HepG2 (cell line): ENCODE data around the gene WEE1. TPM values are rescaled to one million over a fixed set of nuclear protein-coding genes. Genes with fewer than 3 reads are reported as not detected.

ENCODE experiments used
- CCAR2 ChIP-seq: fragments of 200-400 bp; formaldehyde crosslinking; optimal IDR thresholded peaks from 2 replicates; pipeline ENCODE3; 2018; ENCODE audit warnings: low read depth, mild to moderate bottlenecking, low read length, moderate library complexity
- ELF3 ChIP-seq: IDR thresholded peaks from 2 replicates; pipeline ENCODE4 v1.6.1; 2016; ENCODE audit warnings: missing genetic modification reagents, missing compliant biosample characterization
- EP300 ChIP-seq, 3 experiments: sonication (generic) in 1 of 3; formaldehyde crosslinking in 1 of 3; IDR thresholded peaks; 2 replicates each; pipeline versions ENCODE4 v1.5.1 to v1.6.1; 2011 to 2020; ENCODE audit warnings: low read depth in 2 of 3, low read length in 2 of 3, borderline replicate concordance in 1 of 3, improper control_type of control experiment in 1 of 3, mild to moderate bottlenecking in 1 of 3, missing genetic modification reagents in 1 of 3, moderate library complexity in 1 of 3
- HMGXB4 ChIP-seq, 2 experiments: sonication (generic) in 1 of 2; formaldehyde crosslinking in 1 of 2; IDR thresholded peaks; 2 replicates each; pipeline versions ENCODE4 v1.4.0 to v1.6.1; 2018 to 2020; ENCODE audit warnings: missing genetic modification reagents in 2 of 2, borderline replicate concordance in 1 of 2, low read depth in 1 of 2, mild to moderate bottlenecking in 1 of 2, missing biosample characterization in 1 of 2
- MTF1 ChIP-seq: sonication (generic); formaldehyde crosslinking; IDR thresholded peaks from 2 replicates; pipeline ENCODE4 v1.5.0; 2020; ENCODE audit warnings: missing genetic modification reagents
- TCF12 ChIP-seq, 2 experiments: fragments of 450-650 bp in 1 of 2; sonication (generic) in 1 of 2; formaldehyde crosslinking in 1 of 2; IDR thresholded peaks; 2 replicates each; pipeline versions ENCODE4 v1.6.1 to v1.8.0; 2017 to 2022; ENCODE audit warnings: antibody characterized with exemption in 1 of 2, mild to moderate bottlenecking in 1 of 2, missing genetic modification reagents in 1 of 2, moderate library complexity in 1 of 2
- TRIM24 ChIP-seq: sonication (generic); formaldehyde crosslinking; IDR thresholded peaks from 2 replicates; pipeline ENCODE4 v1.8.0; 2022; ENCODE audit warnings: mild to moderate bottlenecking, missing genetic modification reagents
- TSC22D2 ChIP-seq: sonication (generic); formaldehyde crosslinking; IDR thresholded peaks from 2 replicates; pipeline ENCODE4 v1.5.1; 2020; ENCODE audit warnings: missing genetic modification reagents, mild to moderate bottlenecking, borderline replicate concordance
- YEATS2 ChIP-seq: sonication (generic); formaldehyde crosslinking; IDR thresholded peaks from 2 replicates; pipeline ENCODE4 v1.4.0; 2020; ENCODE audit warnings: missing genetic modification reagents, borderline replicate concordance
- ZBTB46 ChIP-seq: sonication (generic); formaldehyde crosslinking; IDR thresholded peaks from 2 replicates; pipeline ENCODE4 v1.4.0; 2020; ENCODE audit warnings: mild to moderate bottlenecking, missing genetic modification reagents, borderline replicate concordance
- ZNF225 ChIP-seq: sonication (generic); formaldehyde crosslinking; IDR thresholded peaks from 2 replicates; pipeline ENCODE4 v1.4.0; 2020; ENCODE audit warnings: mild to moderate bottlenecking, missing genetic modification reagents
- ZNF75D ChIP-seq: sonication (generic); formaldehyde crosslinking; IDR thresholded peaks from 2 replicates; pipeline ENCODE4 v1.8.1; 2023; ENCODE audit warnings: missing genetic modification reagents, mild to moderate bottlenecking, borderline replicate concordance
- polyA plus RNA-seq, 8 experiments: library from polyadenylated mRNA; depleted of rRNA in 3 of 8; stranded (reverse) in 7 of 8; unstranded in 1 of 8; fragments of >200 nt; fragmentation: Illumina TruSeq in 4 of 8; extraction: Trizol in 4 of 8; gene quantifications; 2 replicates each; pipeline versions ENCODE4 v1.2.1 to v1.2.3, GENCODE V29; 2011 to 2016; ENCODE audit warnings: low read depth in 4 of 8, missing spikeins in 1 of 8, mixed read lengths in 1 of 8; ENCODE audit not compliant: insufficient read depth in 1 of 8
- total RNA-seq, 5 experiments: library from RNA; depleted of rRNA; stranded (reverse); fragments of >200 nt; fragmentation: Illumina TruSeq; extraction: Trizol; gene quantifications; 2 replicates each; pipeline ENCODE4 v1.2.3, GENCODE V29; 2016; ENCODE audit warnings: low read depth in 1 of 5
- TF ChIP-seq, protein P1 (sequence below): sonication (generic); formaldehyde crosslinking; IDR thresholded peaks from 2 replicates; pipeline ENCODE4 v1.4.0; 2020; ENCODE audit warnings: missing genetic modification reagents
- TF ChIP-seq, protein P2 (sequence below): sonication (generic); formaldehyde crosslinking; IDR thresholded peaks from 2 replicates; pipeline ENCODE4 v1.4.0; 2020; ENCODE audit warnings: missing genetic modification reagents, borderline replicate concordance

The WEE1 gene
- total and polyA plus RNA-seq, 2 of the 13 experiments (the other 11 are each of a cell fraction or from before 2014, with no cell fraction given): 31.4 to 63.7 TPM

DNA sequence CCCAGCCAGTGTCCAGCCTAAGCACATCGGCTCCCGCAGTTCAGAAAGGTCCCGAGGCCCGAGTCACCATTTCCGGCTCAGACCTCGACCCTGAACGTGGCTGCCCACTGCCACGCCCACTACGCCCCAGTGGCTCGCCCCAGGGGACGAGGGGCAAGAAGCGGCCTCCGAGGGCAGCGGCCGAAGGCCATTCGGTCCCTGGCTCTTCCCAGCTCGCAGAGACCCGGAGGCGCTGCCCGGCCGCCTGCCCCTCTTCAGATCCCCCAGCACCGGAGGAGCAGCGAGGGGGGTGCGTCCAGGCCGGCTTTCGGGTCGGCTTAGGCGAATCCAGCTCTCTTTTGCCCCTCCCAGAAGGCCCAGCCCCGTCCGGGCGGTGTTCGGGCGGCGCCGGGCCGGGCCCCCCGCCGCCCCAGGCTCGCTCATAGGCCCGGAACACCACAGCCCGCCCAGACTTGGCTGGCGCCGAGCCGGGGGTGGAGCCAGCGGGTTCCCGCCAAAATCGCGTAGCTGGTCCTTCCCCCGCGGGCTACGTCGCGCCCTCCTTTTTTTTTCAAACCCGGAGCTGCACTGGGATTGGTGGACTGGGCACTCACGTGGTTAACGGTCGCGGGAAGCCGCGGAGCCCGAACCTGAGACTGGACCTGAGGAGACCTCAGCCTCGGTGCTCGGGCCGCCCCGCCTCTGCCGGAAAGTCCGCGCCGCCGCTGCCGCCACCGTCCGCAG is at the start of gene WEE1 (continued):
- TF ChIP-seq ZBTB46: 0 out of 2 replicates have a peak, but pooled peaks have one; percentile 46
- peak; percentile 78; the same call in 1 of the 2 replicates for TF ChIP-seq YEATS2 (CRISPR knock-in tag)
- TF ChIP-seq ZNF225 (CRISPR knock-in tag): no peak
- TF ChIP-seq, protein P1, sequence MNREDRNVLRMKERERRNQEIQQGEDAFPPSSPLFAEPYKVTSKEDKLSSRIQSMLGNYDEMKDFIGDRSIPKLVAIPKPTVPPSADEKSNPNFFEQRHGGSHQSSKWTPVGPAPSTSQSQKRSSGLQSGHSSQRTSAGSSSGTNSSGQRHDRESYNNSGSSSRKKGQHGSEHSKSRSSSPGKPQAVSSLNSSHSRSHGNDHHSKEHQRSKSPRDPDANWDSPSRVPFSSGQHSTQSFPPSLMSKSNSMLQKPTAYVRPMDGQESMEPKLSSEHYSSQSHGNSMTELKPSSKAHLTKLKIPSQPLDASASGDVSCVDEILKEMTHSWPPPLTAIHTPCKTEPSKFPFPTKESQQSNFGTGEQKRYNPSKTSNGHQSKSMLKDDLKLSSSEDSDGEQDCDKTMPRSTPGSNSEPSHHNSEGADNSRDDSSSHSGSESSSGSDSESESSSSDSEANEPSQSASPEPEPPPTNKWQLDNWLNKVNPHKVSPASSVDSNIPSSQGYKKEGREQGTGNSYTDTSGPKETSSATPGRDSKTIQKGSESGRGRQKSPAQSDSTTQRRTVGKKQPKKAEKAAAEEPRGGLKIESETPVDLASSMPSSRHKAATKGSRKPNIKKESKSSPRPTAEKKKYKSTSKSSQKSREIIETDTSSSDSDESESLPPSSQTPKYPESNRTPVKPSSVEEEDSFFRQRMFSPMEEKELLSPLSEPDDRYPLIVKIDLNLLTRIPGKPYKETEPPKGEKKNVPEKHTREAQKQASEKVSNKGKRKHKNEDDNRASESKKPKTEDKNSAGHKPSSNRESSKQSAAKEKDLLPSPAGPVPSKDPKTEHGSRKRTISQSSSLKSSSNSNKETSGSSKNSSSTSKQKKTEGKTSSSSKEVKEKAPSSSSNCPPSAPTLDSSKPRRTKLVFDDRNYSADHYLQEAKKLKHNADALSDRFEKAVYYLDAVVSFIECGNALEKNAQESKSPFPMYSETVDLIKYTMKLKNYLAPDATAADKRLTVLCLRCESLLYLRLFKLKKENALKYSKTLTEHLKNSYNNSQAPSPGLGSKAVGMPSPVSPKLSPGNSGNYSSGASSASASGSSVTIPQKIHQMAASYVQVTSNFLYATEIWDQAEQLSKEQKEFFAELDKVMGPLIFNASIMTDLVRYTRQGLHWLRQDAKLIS (CRISPR knock-in tag): 0 out of 2 replicates have a peak, but pooled peaks have one; percentile 60
- TF ChIP-seq ZNF75D (CRISPR knock-in tag): no peak
- no peak for TF ChIP-seq TRIM24 (CRISPR knock-in tag)
- peak in 1 of 2 experiments; percentile 16; a peak in 2 of 4 replicates for TF ChIP-seq EP300 (IDR thresholded peaks at IDR 0.05; ENCODE audit: low read depth in 2 of 2, low read length in 2 of 2)
- peak; percentile 53; the same call in 1 of the 2 replicates for TF ChIP-seq EP300 (CRISPR knock-in tag; IDR thresholded peaks at IDR 0.05; ENCODE audit: borderline replicate concordance)
- TF ChIP-seq TSC22D2 (CRISPR knock-in tag): no peak; the same call in 1 of the 2 replicates
- TF ChIP-seq ELF3 (CRISPR knock-in tag): peak; percentile 86
- peak; percentile 64 to 73; a peak in 3 of 4 replicates for TF ChIP-seq HMGXB4 (CRISPR knock-in tag; IDR thresholded peaks at IDR 0.05; ENCODE audit: borderline replicate concordance in 1 of 2, low read depth in 1 of 2)
- TF ChIP-seq TCF12 (IDR thresholded peaks at IDR 0.05): no peak
- peak; percentile 63; the same call in 1 of the 2 replicates for TF ChIP-seq TCF12 (CRISPR knock-in tag; IDR thresholded peaks at IDR 0.05)
- TF ChIP-seq MTF1 (CRISPR knock-in tag): 0 out of 2 replicates have a peak, but pooled peaks have one; percentile 19
- no peak for TF ChIP-seq CCAR2
- TF ChIP-seq, protein P2, sequence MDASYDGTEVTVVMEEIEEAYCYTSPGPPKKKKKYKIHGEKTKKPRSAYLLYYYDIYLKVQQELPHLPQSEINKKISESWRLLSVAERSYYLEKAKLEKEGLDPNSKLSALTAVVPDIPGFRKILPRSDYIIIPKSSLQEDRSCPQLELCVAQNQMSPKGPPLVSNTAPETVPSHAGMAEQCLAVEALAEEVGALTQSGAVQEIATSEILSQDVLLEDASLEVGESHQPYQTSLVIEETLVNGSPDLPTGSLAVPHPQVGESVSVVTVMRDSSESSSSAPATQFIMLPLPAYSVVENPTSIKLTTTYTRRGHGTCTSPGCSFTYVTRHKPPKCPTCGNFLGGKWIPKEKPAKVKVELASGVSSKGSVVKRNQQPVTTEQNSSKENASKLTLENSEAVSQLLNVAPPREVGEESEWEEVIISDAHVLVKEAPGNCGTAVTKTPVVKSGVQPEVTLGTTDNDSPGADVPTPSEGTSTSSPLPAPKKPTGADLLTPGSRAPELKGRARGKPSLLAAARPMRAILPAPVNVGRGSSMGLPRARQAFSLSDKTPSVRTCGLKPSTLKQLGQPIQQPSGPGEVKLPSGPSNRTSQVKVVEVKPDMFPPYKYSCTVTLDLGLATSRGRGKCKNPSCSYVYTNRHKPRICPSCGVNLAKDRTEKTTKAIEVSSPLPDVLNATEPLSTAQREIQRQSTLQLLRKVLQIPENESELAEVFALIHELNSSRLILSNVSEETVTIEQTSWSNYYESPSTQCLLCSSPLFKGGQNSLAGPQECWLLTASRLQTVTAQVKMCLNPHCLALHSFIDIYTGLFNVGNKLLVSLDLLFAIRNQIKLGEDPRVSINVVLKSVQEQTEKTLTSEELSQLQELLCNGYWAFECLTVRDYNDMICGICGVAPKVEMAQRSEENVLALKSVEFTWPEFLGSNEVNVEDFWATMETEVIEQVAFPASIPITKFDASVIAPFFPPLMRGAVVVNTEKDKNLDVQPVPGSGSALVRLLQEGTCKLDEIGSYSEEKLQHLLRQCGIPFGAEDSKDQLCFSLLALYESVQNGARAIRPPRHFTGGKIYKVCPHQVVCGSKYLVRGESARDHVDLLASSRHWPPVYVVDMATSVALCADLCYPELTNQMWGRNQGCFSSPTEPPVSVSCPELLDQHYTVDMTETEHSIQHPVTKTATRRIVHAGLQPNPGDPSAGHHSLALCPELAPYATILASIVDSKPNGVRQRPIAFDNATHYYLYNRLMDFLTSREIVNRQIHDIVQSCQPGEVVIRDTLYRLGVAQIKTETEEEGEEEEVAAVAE: peak; percentile 71; the same call in 1 of the 2 replicates
